Stimulated activated CD4-positive, alpha-beta T cell treated with anti-CD3 and anti-CD28 coated beads, Interleukin-4, amount 100 ng/mL, for 24 hours (primary cell): ENCODE data around the gene ADRM1.

Experiments used
- DNase-seq: peaks from one replicate; pipeline ENCODE4 v3.0.0-alpha.2; 2020

ADRM1 gene

GRCh38 chr20:62326959-62327725 is 24.3 kb downstream of the ADRM1 start:
- no peak for DNase-seq

- no peak for DNase-seq
Measured at GRCh38 chr20:62327726-62328495, 25.1 kb downstream of the ADRM1 start.

- DNase-seq, result no peak
Measured at GRCh38 chr20:62328684-62329388, 26.0 kb downstream of the ADRM1 start.

- DNase-seq, result no peak
Measured at GRCh38 chr20:62329389-62330377, 26.9 kb downstream of the ADRM1 start.

GRCh38 chr20:62330576-62331317 is 27.9 kb downstream of the ADRM1 start:
- DNase-seq, result no peak

GRCh38 chr20:62331347-62331746 is 28.6 kb downstream of the ADRM1 start:
- DNase-seq, result no peak

- DNase-seq, result no peak
Measured at GRCh38 chr20:62332421-62332820, 29.6 kb downstream of the ADRM1 start.

GRCh38 chr20:62332989-62333819 is 30.4 kb downstream of the ADRM1 start:
- DNase-seq, result no peak

GRCh38 chr20:62333820-62334595 is 31.2 kb downstream of the ADRM1 start:
- no peak for DNase-seq

GRCh38 chr20:62334881-62335280 is 32.1 kb downstream of the ADRM1 start:
- DNase-seq, result no peak

- DNase-seq, result no peak
Measured at GRCh38 chr20:62335532-62335931, 32.7 kb downstream of the ADRM1 start.

GRCh38 chr20:62336329-62336728 is 33.5 kb downstream of the ADRM1 start:
- DNase-seq, result no peak

GRCh38 chr20:62336775-62337557 is 34.2 kb downstream of the ADRM1 start:
- DNase-seq, result no peak

GRCh38 chr20:62337558-62338293 is 34.9 kb downstream of the ADRM1 start:
- DNase-seq, result no peak

GRCh38 chr20:62338294-62338620 is 35.5 kb downstream of the ADRM1 start:
- DNase-seq, result no peak

- no peak for DNase-seq
Measured at GRCh38 chr20:62339647-62340062, 36.9 kb downstream of the ADRM1 start.

GRCh38 chr20:62342910-62343309 is 40.1 kb downstream of the ADRM1 start:
- DNase-seq, result no peak

- no peak for DNase-seq
Measured at GRCh38 chr20:62344092-62344491, 41.3 kb downstream of the ADRM1 start.
